ENCODE measurements around the gene PDXDC1. TPM values are rescaled to one million over a fixed set of nuclear protein-coding genes. Genes with fewer than 3 reads are reported as not detected.
"Not testable (repeated sequence)": the region's sequence is repeated elsewhere in the genome, so short reads cannot be mapped to it uniquely, and the experiment has no call there.

The PDXDC1 gene
- polyA plus RNA-seq, 3 donors, result 107 to 150 (median 108) TPM

DNA sequence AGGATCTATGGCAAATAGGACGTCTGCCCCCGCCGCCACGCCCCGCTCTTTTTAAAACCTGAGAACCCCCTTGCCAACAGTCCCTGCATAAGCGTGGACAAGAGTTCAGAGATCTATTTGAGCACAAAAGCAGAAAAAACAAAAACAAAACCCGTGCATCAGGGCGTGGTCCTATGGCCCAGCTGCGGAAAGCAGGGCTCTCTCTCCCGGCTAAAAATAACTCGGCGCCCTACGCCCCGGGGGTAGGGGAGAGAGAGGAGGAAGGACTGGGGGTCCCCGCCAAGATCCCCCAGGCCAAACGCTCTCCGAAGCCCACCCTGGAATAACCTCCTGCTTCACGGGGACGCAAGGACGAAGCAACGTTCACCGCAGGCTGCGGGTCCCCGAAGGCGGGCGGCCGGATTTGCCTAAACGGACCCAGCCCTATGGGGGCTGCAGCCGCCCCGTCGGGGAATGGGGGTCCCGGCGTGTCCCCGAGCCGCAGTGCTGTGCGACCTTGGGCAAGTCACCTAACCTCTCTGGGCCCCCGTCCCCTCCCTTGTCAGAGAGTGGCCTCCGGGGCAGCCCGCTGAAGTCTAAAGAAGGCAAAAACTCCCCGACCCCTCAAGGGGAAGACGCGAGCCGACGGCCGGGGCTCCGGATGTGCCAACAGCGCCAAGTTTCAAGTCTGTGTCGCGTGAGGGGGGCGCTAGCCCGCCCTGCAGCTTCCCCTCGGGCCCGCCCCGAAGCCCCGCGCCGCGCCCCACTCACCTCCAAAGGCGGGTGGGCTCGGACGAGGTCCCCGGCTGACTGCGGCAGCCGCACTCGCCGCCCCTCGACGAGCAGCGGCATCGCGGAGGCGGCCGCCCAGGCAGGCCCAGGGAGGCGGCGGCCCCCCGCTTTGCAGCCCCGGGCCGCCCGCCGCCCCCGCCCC lies 80.6 kb downstream of the PDXDC1 start:
- DNase-seq, result no peak

DNA sequence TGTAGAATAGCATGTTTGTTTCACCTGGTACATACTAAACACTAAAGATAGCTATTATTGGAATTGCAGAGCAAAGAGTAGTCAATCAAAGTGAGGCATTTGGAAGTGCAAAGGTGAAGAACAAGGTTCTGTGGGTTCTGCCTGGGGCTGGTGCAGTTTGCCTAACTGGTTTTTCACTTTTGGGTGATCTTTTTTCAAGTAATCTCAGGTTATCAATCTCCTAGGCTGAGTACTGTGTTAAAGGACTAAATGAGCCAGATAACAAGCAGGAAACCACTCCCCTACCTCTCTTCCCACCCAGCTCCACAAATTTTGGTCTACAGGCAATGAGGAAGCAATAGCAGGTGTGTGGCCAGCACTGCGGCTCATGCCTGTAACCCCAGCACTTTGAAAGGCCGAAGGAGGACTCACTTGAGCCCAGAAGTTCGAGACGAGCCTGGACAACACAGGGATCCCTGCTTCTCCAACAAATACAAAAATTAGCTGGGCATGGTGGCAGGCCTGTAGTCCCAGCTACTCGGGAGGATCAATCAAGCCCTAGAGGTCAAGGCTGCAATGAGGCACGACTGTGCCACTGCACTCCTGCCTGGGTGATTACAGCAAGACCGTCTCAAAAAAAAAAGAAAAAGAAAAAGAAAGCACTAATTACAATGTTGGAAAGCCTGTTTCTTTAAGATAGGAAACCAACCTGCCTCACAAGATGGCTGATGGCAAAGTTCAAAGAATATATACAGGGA lies 83.0 kb downstream of the PDXDC1 start:
- DNase-seq, result no peak

DNA sequence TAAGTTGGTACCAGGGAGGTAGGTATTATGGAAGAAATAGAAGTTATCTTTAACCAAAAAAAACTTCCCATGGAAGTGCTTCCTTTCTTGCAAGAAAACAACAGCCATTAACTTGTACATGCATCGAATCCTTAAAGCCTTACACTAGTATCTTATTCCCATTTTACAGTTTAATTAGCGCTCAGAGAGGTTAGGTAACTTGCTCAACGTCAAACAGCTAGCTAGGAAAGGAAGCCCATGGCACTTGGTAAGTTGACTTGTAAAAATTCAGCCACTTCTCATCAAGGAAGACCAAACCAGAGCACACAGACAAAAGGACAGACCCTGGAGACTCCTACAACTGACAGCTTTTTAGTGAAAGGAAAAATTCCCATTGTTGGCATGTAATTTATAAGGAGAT lies 84.5 kb downstream of the PDXDC1 start:
- no peak for DNase-seq

DNA sequence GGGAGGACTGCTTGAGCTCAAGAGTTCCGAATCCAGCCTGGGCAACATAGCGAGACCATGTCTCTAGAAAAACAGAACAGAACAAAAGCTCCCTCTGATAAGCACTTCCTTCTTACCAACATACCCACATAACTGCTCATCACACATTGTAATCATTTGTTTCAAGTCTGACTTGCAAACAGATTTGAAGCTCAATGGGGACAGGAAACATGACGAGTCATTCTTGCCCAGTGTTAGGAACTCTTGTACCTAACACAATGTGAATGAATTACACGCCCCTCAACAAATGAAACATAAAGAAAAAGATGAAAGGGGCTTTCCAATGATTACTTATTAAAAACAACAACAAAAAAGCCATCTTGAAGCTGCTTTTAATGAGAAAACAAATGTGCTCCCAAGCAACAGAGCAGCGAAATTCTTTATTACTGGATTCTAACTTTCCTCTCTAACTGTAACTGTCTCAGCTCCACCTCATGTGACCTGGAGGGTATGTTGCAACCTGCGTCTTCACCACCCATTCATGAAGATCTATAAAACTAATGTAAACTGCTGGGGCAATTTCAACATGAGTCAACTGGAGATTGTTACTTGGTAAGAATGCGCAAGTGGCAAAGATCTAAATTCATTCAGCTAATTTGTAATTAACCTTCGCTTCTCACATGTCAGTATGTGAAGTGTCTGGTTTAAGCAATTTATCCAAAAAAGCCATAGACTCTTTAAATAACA lies 87.4 kb downstream of the PDXDC1 start:
- not testable (repeated sequence) for DNase-seq

DNA sequence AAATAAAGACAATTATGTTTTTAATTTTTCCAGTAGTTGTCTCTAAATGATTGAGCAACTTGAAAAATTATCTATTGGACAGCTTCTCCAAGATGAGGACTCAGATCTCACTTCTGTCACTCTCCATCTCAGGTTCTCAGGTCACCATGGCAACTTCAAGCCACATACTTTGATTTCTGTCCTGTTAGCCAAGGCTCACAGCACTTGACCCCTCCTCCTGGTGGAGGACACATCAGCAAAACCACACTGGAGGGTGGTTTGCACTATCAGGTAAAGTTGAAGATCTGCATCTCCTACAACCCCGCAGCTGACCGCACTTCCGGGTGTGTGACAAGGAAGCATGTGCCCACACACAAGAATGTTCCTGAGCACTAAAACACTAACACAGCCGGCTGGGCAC lies 91.1 kb downstream of the PDXDC1 start:
- not testable (repeated sequence) for DNase-seq

DNA sequence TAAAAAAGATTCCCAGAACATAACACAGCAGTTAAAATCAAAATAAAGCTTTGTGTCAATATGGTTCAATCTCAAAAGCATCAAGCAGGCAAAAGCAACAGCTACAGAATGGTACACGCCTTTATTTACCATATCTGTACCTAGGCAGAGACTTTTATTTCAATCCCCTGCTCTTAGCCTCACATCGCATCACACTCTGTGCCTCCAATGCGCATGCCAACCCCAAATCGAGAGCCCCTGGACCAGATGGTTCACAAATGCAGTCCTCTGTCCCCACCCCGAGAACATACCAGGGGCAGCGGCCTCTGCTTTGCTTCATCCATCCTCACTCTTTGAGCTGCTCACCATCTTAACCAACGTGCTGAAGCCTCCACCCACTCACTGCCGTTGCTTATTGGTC lies 91.9 kb downstream of the PDXDC1 start:
- DNase-seq, result not testable (repeated sequence)

DNA sequence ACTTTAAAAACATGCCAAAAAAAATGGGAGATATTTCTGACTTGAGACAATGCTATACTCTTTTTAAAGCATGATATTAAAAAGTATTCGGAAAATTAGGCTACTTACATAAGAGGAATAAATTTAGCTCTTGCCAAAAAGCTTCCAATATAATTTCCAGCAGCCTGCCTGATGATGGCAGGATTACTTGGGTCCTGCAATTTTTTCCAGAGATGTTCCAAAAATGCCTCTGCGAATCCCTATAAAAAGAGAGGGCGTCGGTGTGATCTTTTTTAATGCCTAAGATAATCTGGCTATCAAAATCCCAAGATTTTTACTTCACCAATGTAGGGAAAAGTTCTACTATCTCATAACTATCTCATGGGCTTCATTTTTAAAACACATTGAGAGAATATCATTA lies 96.2 kb downstream of the PDXDC1 start:
- not testable (repeated sequence) for DNase-seq

DNA sequence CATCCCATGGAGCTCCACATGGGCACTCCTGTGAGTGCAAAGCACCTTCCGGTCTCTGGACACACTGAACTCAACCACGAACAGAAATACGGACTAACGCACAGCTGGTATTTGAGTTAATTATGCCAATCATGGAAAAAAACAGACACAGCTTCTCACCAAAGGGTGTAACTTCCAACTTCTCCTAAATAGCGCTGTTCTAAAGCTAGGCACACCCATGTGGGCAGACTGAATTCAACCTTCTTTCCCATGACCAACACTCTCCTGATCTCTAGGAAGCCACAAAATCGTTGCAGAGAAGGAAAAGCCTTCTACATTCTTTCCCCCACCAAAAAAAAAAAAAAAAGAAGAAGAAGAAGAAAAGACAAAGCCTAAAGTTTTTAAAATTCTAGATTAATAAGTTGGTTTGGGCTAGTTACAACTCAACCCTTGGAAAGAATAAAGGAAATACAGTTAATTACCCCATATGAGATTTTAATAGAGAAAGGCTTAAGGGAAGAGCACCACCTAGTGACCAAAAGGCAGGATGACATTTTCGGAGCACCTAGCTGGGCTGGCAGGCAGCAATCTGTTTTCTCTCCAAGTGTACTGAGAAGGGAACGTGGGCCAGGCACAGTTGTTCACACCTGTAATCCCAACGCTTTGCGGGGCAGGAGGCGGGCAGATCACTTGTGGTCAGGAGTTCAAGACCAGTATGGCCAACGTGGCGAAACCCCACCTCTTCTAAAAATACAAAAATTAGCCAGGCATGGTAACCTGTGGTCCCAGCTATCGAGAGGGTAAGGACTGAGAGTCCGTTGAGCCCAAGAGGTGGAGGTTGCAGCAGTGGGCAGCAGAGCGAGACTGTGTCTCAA lies 97.3 kb downstream of the PDXDC1 start:
- DNase-seq, result not testable (repeated sequence)

DNA sequence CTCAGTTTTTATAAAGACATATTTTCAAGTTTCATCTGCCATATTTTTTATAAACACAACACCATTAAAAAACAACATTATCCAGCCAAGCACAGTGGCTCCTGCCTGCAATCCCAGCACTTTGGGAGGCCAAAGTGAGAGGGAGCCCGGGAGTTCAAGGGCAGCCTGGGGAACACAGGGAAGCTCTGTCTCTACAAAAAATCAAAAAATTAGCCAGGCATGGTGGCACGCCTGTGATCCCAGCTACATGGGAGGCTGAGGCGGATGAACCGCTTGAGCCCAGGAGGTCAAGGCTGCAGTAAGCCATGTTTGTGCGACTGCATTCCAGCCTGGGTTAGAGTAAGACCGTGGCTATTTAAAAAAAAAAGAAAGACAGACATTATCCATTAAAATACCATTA lies 98.3 kb downstream of the PDXDC1 start:
- DNase-seq, result no peak

DNA sequence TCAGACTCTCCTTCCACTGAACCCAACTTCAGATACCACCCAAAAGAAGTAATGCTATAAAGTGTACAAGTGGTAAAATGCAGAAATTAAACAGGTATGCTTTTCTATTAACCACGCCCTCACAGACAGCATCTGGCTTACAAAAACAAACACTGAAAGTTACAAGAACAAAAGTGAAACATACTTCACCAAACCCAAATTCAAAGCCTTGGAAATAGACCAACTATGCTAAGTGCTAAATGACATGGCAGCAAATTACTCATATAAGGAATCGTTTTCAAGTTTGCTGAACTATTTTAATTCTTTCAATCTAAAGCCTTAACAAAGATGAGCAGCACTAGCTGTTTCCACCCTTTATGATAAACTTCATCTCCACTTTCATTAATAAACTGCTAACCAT lies 101.3 kb downstream of the PDXDC1 start:
- not testable (repeated sequence) for DNase-seq

DNA sequence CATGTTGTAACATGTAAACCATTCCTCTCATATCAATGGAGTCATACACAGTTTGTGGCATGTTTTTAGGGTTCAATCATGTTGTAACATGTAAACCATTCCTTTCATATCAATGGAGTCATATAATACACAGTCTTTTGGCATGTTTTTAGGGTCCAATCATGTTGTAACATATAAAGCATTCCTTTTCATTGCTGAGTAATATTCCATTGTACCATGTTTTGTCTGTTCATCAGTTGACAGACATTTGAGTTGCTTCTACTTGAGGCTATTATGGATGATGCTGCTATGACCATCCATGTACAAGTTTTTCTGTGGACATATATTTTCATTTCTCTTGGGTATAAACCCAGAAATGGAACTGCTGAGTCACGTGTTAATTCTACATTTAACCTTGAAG lies 106.1 kb downstream of the PDXDC1 start:
- DNase-seq, result not testable (repeated sequence)

DNA sequence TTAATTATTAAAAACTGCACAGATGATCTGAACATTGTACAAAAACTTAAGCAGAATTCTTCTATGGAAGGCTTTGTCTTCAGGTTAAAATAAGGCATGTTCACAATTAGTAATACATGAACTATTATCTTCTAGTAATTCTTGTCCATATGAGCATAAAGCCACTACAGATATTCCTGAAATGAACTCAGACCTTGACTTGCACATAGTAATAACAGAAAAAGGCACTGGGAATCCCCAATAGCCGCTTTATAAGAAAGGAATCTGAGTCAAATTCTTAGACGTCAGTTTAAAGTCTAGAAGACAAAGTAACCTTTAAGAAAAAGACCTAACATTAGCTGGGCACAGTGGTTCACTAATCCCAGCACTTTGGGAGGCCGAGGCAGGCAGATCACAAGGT lies 108.0 kb downstream of the PDXDC1 start:
- DNase-seq, result not testable (repeated sequence)

DNA sequence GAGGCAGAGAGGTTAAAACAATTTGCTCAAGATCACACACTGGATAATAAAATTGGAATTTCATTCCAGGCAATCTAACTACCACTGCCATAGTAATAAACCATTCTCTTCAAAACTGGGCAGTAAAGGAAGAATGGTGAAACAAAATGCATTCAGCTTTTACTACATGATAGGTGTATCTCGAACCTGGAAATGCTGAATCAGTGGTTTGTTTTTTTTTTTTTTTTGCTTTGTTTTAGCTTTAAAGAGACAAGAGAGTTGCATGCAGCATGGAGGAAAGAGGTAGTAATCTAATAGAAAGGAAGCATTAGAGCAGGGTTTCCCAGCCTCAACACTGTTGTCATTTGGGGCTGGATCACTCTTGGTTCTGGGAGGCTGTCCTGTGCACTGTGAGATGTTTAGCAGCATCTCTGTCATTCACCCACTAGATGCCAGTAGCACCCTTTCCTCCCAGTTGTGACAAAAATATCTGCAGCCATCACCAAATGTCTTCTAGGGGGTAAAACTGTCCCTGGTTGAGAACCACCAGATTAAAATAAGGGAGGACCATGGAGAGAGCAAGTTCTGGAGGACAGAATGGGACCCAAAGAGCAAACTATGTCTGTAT lies 115.9 kb downstream of the PDXDC1 start:
- not testable (repeated sequence) for DNase-seq

DNA sequence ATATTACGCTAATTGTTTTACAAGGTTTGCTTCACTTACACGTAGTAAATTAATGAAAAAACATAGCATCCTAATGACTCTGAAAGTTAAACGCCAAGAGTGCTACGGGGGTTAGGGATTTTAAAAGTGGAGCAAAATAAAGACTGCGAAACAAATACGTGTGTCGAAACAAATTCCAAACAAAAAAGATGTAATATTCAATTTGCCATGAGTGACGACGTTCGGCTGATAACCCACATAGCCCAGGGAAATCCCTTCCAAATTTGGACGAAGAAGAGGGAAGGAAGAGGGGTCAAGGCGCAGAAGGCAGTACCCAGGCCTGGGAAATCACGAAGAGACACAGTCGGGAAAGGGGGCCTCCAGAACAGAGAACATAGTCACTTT lies 118.7 kb downstream of the PDXDC1 start:
- DNase-seq, result not testable (repeated sequence)

DNA sequence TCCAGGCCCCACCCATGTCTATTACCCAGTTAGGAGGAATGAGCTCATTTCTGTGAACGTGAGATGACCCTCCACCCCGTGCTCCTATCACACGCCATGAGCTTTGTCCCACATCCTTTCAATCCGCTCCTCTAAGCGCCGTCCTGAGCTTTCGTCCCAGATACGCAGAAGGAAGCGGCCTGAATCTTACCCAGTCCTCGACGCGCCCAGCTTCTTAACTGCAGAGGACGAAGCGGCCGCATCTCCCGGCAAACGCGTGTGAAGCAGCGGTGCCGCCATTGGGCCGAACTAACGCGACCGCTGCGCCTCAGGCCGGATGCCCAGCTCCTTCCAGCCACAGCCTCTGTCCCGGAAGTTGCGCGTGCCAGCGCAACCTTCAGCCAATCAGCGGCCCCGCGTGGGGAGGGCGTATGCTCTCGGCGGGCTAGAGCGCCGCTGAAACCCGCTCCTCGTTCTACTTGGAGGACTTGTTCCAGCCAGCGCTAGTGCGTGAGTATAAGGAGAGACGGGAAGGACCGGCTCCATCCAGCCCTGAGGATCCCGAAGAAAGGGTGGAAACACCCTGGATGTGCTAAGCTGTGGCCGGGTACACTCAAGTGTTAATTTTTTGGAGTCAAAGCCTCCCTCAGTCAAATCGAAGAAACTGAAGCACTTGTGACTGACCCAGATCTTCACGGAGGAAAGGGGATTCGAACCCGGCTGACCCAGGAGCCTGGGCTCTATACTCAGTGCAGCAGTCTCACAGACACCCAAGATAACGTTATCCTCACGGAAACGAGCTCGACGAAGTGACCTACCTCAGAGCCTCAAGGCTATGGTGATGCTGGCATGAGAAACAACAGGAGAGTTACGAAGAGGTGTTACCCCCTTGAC lies 119.4 kb downstream of the PDXDC1 start, which contains the start of gene RRN3:
Gene RRN3 (minus strand): TSS at position 318 of the 873 bp plus-strand sequence. CDS start 39 bp downstream, at position 279.
- DNase-seq, result peak; percentile 90

DNA sequence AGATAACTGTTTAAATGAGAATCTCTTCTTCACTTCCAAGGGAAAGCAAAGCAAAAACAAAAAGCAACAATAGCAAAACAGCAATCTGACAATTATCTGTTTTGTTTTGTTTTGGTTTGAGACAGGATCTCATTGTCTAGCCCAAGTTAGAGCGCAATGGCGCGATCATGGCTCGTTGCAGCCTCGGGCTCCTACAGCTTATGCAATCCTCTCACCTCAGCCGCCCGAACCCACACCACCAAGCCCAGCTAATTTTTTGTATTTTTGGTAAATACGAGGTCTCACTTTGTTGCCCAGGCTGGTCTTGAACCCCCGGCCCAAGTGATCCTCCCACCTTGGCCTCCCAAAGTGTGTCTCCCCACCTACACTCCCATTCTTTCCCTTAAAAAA lies 121.8 kb downstream of the PDXDC1 start:
- not testable (repeated sequence) for DNase-seq

DNA sequence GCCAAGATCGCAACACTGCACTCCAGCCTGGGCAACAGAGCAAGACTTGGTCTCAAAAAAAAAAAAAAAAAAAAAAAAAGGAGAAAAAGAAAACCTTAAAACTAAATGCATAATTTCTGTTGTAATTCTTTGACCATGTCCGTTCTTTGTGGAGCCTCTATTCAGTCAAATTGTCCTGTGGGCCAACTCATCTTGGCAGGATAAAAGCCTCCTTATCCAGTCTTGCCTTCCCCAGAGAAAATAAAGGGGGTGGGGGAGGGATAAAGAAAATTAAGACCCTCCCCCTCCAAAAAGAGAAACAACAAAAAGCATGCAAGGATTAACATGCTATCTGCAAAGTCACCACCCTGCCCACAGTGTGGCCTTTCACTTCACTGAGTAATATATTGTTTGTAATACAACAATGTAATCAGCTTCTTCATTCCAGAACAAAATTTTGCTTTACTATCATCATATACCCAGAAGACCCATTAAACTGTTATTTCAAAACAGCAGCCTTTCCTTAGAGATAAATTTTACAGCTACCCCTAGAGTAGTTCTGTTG lies 124.6 kb downstream of the PDXDC1 start:
- not testable (repeated sequence) for DNase-seq

DNA sequence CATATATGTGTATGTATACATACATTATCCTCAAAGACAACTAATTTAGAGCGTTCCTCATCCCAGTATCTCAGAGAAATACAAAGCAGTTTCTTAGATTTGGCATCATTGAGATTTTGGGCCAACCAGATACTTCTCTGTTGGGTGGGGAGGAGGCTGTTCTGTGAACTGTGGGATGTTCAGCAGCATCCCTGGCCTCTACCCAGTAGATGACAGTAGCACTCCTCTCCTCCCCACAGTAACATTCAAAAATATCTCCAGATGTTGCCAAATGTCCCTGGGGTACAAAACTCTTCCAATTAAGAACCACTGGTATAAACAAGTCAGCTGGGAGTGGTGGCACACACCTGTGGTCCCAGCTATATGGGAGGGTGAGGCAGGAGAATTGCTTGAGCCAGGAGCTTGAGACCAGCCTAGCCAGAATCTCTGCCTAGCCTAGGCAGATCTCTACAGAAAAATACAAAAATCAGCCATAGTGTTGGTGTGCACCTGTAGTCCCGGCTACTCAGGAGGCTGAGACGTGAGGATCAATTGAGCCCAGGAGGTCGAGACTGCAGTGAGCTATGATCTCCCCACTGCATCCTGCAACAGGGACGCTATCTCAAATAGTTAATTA lies 125.7 kb downstream of the PDXDC1 start:
- not testable (repeated sequence) for DNase-seq

All from renal pelvis (tissue), 4 donors.